CD14-positive monocyte (primary cell): Measurements from ENCODE around the gene SMYD3. TPM values are rescaled to one million over a fixed set of nuclear protein-coding genes. Genes with fewer than 3 reads are reported as not detected.
"Not testable (repeated sequence)": the region's sequence is repeated elsewhere in the genome, so short reads cannot be mapped to it uniquely, and the experiment has no call there.

Experiments
- DNase-seq, 3 donors: peaks; one replicate each; pipeline ENCODE4 v3.0.0-alpha.2; 2011 to 2022
- H2AFZ ChIP-seq: 2 replicates; pipeline ENCODE4 v1.6.0; 2012; ENCODE audit warnings: mild to moderate bottlenecking, low read depth, low read length, inconsistent platforms; ENCODE audit not compliant: insufficient read depth, poor library complexity, severe bottlenecking
- H3K27ac ChIP-seq, 2 donors: 1 replicate in 1 of 2; 2 replicates in 1 of 2; pipeline ENCODE4 v1.5.1; 2012 to 2013; ENCODE audit warnings: low read length in 2 of 2, control low read depth in 1 of 2, inconsistent platforms in 1 of 2, low read depth in 1 of 2, mild to moderate bottlenecking in 1 of 2
- H3K27me3 ChIP-seq, 2 donors: one replicate each; pipeline versions ENCODE4 v1.6.0 to v1.6.1; 2011 to 2013; ENCODE audit warnings: low read length in 2 of 2; ENCODE audit not compliant: control insufficient read depth in 2 of 2, insufficient read depth in 2 of 2
- H3K36me3 ChIP-seq, 2 donors: replicated peaks in 1 of 2; 1 replicate in 1 of 2; 2 replicates in 1 of 2; pipeline versions ENCODE4 v1.5.1 to v1.6.1; 2012 to 2013; ENCODE audit warnings: low read length in 2 of 2, control low read depth in 1 of 2, inconsistent platforms in 1 of 2, mild to moderate bottlenecking in 1 of 2; ENCODE audit not compliant: insufficient read depth in 2 of 2, control insufficient read depth in 1 of 2
- H3K4me1 ChIP-seq, 2 donors: 1 replicate in 1 of 2; 2 replicates in 1 of 2; pipeline versions ENCODE4 v1.5.1 to v1.6.1; 2012 to 2013; ENCODE audit warnings: low read length in 2 of 2, control low read depth in 1 of 2, inconsistent platforms in 1 of 2, mild to moderate bottlenecking in 1 of 2, moderate library complexity in 1 of 2; ENCODE audit not compliant: insufficient read depth in 2 of 2, control insufficient read depth in 1 of 2
- H3K4me2 ChIP-seq: replicated peaks from 2 replicates; pipeline ENCODE3; 2012; ENCODE audit warnings: low read length, moderate library complexity, mild to moderate bottlenecking; ENCODE audit not compliant: poor library complexity, severe bottlenecking; ENCODE audit errors: extremely low read depth
- H3K4me3 ChIP-seq, 3 experiments: fragments of 200-600 bp in 1 of 3; sonication (generic) in 1 of 3; replicated peaks in 1 of 3; 1 replicate in 2 of 3; 2 replicates in 1 of 3; pipeline ENCODE4 v1.5.1; 2011 to 2013; ENCODE audit warnings: low read length in 3 of 3, mild to moderate bottlenecking in 3 of 3, control low read depth in 2 of 3, low read depth in 2 of 3, inconsistent platforms in 1 of 3, moderate library complexity in 1 of 3
- H3K79me2 ChIP-seq: 2 replicates; pipeline ENCODE4 v1.6.0; 2012; ENCODE audit warnings: mild to moderate bottlenecking, control low read depth, inconsistent platforms, low read length, moderate library complexity; ENCODE audit not compliant: insufficient read depth
- H3K9ac ChIP-seq: 2 replicates; pipeline ENCODE4 v1.6.0; 2017; ENCODE audit warnings: low read length, mild to moderate bottlenecking; ENCODE audit not compliant: insufficient read depth, poor library complexity, severe bottlenecking
- H3K9me3 ChIP-seq, 2 donors: replicated peaks in 1 of 2; 1 replicate in 1 of 2; 2 replicates in 1 of 2; pipeline versions ENCODE4 v1.5.1 to v1.6.1; 2012 to 2013; ENCODE audit warnings: low read length in 2 of 2, control low read depth in 1 of 2; ENCODE audit not compliant: control insufficient read depth in 1 of 2, insufficient read depth in 1 of 2
- H4K20me1 ChIP-seq: 2 replicates; pipeline ENCODE4 v1.6.0; 2012; ENCODE audit warnings: mild to moderate bottlenecking, low read length, control low read depth, moderate library complexity; ENCODE audit not compliant: insufficient read depth
- H3K27ac Mint-ChIP-seq, 7 donors: one replicate each; pipeline ENCODE4 v1.8.0; 2020; ENCODE audit warnings: mild to moderate bottlenecking in 7 of 7, mixed read lengths in 7 of 7, moderate library complexity in 6 of 7, inconsistent platforms in 2 of 7
- H3K27me3 Mint-ChIP-seq, 3 donors: one replicate each; pipeline ENCODE4 v1.8.0; 2021 to 2022; ENCODE audit warnings: low read depth in 3 of 3, mild to moderate bottlenecking in 3 of 3, mixed read lengths in 3 of 3, moderate library complexity in 3 of 3, inconsistent platforms in 1 of 3
- H3K36me3 Mint-ChIP-seq, 2 donors: one replicate each; pipeline ENCODE4 v1.8.0; 2020; ENCODE audit warnings: mixed read lengths in 2 of 2, inconsistent platforms in 1 of 2, mild to moderate bottlenecking in 1 of 2
- H3K4me1 Mint-ChIP-seq: one replicate; pipeline ENCODE4 v1.8.0; 2020; ENCODE audit warnings: mild to moderate bottlenecking, mixed read lengths
- H3K4me3 Mint-ChIP-seq, 2 donors: one replicate each; pipeline ENCODE4 v1.8.0; 2020; ENCODE audit warnings: mild to moderate bottlenecking in 2 of 2, mixed read lengths in 2 of 2, moderate library complexity in 1 of 2
- H3K9me3 Mint-ChIP-seq, 7 donors: one replicate each; pipeline ENCODE4 v1.8.0; 2020 to 2022; ENCODE audit warnings: mixed read lengths in 7 of 7, mild to moderate bottlenecking in 6 of 7, moderate library complexity in 6 of 7, inconsistent platforms in 2 of 7
- WGBS: methylation state at CpG from one replicate; pipeline ENCODE4 v1.1.5; 2013; ENCODE audit warnings: missing lambda C conversion rate; ENCODE audit not compliant: insufficient coverage; 5-methylcytosine and 5-hydroxymethylcytosine counted together
- intact Hi-C, 2 donors: fragments of 100-400 bp; cut with micrococcal nuclease; formaldehyde crosslinking; loops; one replicate each; pipeline versions ENCODE4 v1.15.0 to v1.15.1; 2023
- polyA plus RNA-seq, 3 donors: library from polyadenylated mRNA; depleted of rRNA in 1 of 3; unstranded in 2 of 3; stranded (reverse) in 1 of 3; fragments of 300-500 nt in 2 of 3; fragments of >200 nt in 1 of 3; fragmentation: Illumina TruSeq in 2 of 3; gene quantifications; 1 replicate in 2 of 3; 2 replicates in 1 of 3; pipeline ENCODE4 v1.2.3, GENCODE V29; 2012 to 2021
- TF ChIP-seq, protein P1 (sequence below): fragments of 200-600 bp; IDR thresholded peaks from one replicate; pipeline ENCODE4 v1.8.0; 2022; ENCODE audit warnings: antibody characterized with exemption, mild to moderate bottlenecking

SMYD3 gene
- polyA plus RNA-seq, 3 donors = 2.7 to 8.4 (median 4.0) TPM

DNA sequence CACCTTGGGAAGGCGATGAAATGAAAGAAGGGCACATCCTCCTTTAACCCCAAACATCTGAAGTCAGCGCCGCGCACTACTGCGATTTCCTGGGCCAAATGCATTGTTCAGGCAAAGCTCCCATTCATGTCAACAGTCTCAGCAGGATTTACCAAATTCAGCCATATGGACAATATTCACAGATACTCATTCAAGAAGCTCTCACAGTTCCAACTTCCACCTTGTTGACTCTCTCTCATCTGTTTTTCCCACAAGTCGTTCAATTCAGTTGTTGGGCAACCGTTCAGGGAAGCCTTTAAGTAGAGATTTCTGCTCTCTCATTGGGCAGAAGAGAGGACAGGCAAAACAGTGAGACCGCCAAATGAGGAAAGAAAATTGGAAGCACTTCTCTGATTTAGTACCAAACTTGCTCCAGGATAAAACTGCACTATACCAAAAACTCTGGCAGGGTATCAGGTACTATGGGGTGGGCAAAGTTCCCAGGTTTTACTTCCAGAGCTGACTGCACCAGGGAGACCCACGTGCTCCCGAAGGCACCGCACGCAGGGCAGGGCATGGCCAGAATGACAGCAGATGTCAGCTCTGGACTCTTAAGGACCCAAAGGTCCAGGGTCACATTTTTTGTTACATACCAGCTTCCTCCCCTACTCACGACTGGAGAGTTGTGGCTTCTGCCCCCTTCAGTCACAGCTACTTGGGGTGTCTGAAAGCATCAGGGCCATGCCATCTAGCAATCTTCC, 683.5 kb downstream of the SMYD3 start:
- 87% methylated on average over 8 of the region's 13 CpGs for WGBS
- Histone ChIP-seq H3K4me2 (no peak overlapping the region), H3K79me2 (no peaks in the 10 kb centered on the region), H3K4me3 (no peak overlapping the region), H3K9ac (no peak overlapping the region), H4K20me1 (no peaks in the 10 kb centered on the region), H2AFZ (no peak overlapping the region), H3K36me3 (no peaks in the 10 kb centered on the region), H3K4me1 (no peaks in the 10 kb centered on the region), H3K9me3 (peaks cover 0 to 12% of the 10 kb centered on the region in 2 donors), H3K27ac (no peak overlapping the region), H3K27me3 (no peaks in the 10 kb centered on the region)
- DNase-seq = no peak
- TF ChIP-seq, protein P1, sequence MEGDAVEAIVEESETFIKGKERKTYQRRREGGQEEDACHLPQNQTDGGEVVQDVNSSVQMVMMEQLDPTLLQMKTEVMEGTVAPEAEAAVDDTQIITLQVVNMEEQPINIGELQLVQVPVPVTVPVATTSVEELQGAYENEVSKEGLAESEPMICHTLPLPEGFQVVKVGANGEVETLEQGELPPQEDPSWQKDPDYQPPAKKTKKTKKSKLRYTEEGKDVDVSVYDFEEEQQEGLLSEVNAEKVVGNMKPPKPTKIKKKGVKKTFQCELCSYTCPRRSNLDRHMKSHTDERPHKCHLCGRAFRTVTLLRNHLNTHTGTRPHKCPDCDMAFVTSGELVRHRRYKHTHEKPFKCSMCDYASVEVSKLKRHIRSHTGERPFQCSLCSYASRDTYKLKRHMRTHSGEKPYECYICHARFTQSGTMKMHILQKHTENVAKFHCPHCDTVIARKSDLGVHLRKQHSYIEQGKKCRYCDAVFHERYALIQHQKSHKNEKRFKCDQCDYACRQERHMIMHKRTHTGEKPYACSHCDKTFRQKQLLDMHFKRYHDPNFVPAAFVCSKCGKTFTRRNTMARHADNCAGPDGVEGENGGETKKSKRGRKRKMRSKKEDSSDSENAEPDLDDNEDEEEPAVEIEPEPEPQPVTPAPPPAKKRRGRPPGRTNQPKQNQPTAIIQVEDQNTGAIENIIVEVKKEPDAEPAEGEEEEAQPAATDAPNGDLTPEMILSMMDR = no peak
- Mint-ChIP-seq H3K27ac (no peak overlapping the region), H3K4me3 (no peak overlapping the region), H3K4me1 (peaks cover 2% of the 10 kb centered on the region), H3K36me3 (no peaks in the 10 kb centered on the region), H3K27me3 (peaks cover 0 to 2% (median 0%) of the 10 kb centered on the region in 3 donors), H3K9me3 (peaks cover 3 to 19% (median 7%) of the 10 kb centered on the region in 7 donors)
- intact Hi-C loops = no loop called here

DNA sequence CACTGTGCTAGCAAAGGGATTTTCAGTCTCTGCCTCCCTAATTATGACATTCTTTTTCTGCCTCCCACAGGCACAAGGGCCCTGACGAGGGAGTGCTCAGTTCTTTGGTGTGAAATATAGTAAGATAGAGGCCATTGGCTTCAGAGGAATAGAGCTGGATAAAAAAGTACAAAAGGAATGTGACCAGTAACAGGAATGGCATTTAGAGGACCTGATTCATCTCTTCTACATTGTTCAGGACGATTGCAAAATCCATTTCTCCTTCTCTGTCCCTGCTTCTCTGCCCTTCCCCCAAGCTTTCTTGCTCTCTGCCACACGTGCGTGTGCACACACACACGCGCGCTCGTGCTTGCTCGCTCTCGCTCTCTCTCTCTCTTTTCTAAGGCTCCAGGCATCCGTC, 684.1 kb downstream of the SMYD3 start:
- H3K9me3 Mint-ChIP-seq = peaks cover 3 to 19% (median 7%) of the 10 kb centered on the region in 7 donors
- Histone ChIP-seq H3K36me3 (no peaks in the 10 kb centered on the region), H3K4me1 (no peaks in the 10 kb centered on the region), H3K27me3 (no peaks in the 10 kb centered on the region), H3K4me3 (no peak overlapping the region), H4K20me1 (no peaks in the 10 kb centered on the region), H3K9ac (no peak overlapping the region), H3K27ac (no peak overlapping the region), H3K9me3 (peaks cover 0 to 12% of the 10 kb centered on the region in 2 donors), H3K79me2 (no peaks in the 10 kb centered on the region), H3K4me2 (no peak overlapping the region), H2AFZ (no peak overlapping the region)
- no peak overlapping the region for H3K27ac Mint-ChIP-seq
- H3K4me1 Mint-ChIP-seq = peaks cover 2% of the 10 kb centered on the region
- intact Hi-C loops = no loop called here
- no peak for DNase-seq
- no peak overlapping the region for H3K4me3 Mint-ChIP-seq
- 96% methylated on average over 10 of the region's 11 CpGs for WGBS
- peaks cover 0 to 2% (median 0%) of the 10 kb centered on the region in 3 donors for H3K27me3 Mint-ChIP-seq
- TF ChIP-seq, protein P1 = no peak
- no peaks in the 10 kb centered on the region for H3K36me3 Mint-ChIP-seq

GRCh38 chr1:245818363-245818762, 688.7 kb downstream of the SMYD3 start:
- H3K79me2 ChIP-seq, DNase-seq, H3K9me3 ChIP-seq, H3K27ac Mint-ChIP-seq, H3K27me3 ChIP-seq, H3K9ac ChIP-seq, H3K36me3 ChIP-seq, H3K27me3 Mint-ChIP-seq, H3K9me3 Mint-ChIP-seq, H4K20me1 ChIP-seq, H2AFZ ChIP-seq, H3K4me3 Mint-ChIP-seq, intact Hi-C loops, H3K4me1 ChIP-seq, H3K4me3 ChIP-seq, H3K4me1 Mint-ChIP-seq, H3K4me2 ChIP-seq, H3K36me3 Mint-ChIP-seq, H3K27ac ChIP-seq: not testable (repeated sequence)
- WGBS = no CpG with 5 or more reads among the region's 6 CpGs
